GM19240 (cell line): ENCODE measurements around the gene PPP2R2D.

ENCODE experiments used
- DNase-seq: peaks from one replicate; pipeline ENCODE4 v3.0.0; 2011; ENCODE audit warnings: low spot score; ENCODE audit not compliant: insufficient read length

PPP2R2D gene

DNA sequence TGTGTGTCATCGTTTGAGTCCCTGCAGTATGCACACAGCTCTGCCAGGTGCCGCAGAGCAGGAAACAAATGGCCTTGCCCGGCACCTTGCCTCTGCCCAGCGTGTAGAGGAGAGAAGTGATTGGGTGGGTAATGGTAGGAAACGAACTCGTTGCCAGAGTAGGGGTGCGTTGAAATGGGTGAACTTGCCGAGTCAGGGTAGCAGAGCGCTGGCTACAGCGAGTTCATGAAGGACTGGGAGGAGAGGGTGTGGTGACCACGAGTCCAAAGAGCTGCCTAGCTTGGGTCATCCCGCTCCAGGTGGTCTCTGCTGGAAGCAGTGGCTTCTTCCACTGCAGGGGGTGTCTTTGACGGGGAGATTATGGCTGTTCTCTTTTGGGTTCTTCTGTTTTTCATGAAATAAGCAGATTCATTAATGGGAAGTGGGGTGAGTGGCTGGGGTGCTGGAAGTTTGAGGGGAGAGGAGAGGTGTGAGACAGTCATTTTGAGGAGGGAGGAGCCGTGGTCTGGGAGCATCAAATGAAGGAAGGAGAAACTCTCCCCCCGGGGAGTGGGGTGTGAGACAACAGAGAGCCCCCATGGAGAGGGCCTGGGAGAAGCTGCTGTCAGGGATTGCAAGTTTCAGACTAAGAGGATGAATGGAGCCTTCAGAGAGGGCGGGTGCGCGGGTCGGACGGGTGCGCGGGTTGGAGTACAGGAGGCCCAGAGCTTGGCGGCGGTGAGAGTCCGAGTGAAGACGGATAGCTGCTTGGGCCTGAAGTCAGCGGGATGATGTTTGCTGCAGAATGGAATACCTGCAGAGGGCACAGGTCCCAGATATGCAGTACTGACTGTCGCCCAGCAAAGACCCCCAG, 26.2 kb downstream of the PPP2R2D start:
- DNase-seq = no peak

DNA sequence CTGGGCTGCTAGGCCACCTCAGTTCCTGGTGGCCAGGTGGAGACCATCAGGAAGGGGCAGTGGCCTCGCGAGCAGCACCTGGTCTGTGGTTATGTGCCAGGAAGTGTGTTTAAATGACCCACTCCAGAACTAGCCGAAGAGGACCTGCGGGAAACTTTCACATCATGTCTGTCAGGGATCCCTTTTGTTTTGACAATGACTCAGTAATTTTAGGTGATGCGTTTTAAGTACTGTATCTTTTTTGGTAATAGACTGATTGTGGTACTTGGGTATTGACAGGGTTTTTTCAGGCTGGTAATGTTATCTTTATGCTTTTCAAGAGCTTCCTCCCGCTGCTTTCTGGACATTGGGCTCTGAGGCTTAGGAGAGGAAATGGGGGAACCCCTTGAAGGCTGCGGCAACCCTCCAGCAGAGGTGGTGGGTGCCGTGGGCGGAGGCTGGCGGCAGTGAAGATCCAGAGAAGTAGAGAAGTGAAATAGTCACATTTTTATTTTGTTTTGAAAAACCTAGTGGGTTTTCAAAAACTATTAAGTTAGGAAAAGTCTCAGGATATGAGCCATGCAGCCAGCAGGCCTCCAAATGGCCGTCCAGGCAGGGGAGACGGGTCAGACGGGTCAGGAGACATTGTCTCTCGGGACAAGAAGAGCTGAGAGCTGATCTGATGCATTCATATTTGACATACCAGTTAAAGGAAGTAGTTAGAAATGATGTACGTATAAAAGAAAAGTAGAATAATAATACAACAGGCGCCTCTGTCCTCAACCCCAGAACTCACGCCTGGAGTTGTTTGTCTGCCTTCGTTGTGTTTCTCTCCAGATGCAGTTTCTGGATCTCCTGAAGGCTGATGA, 27.7 kb downstream of the PPP2R2D start:
- DNase-seq = peak; percentile 52

DNA sequence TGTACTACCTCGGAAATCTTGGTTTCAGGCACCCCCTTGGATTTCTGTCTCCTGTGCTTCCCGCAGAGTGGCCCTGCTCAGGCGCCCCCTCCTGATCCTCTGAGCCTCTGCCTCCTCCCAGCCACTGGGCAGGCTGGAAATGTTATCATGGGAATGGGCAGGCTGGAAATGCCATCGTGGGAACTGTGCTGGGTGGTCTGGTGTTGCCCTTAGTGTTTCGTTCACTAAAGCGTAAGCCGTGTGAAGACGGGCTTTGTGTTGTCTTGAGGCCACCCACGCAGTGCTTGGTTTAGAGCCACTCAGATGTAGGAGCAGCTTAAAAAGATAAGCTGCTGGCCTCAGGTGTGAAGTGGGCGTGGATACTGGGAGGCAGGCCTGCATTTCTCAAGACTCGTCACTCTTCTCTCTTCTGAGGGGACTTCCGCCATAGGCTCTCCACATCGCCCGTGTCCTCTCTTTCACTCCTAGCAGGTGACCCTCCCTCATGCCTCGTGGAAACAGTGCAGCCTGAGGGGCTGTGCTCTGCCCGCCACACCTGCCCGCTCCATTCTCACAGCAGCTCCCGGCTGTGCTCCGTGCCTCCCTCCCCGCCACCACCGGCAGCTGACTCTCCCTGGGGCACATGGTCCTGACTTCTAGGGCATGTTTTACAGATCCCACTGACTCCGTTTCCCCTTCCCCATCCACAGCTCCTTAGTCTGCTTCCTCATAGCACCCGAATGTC, 28.5 kb downstream of the PPP2R2D start:
- no peak for DNase-seq

DNA sequence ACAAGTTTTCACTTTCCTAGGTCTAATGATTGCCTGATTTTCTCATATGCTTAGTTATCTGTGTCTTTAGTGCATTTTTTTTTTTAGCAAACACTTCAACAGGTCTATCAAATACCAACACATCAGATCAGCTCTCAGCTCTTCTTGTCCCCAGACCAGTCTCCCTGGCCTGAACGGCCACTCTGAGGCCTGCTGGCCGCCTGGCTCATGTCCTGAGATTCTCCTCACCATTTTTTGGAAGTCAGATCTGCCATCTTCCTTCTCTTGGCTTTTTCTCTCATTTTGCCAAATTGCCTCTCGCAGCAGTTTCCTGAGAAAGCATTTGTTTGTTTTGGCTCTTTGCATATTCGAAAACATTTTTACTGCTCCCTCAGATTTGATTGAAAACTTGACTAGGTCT, 29.3 kb downstream of the PPP2R2D start:
- DNase-seq = no peak

DNA sequence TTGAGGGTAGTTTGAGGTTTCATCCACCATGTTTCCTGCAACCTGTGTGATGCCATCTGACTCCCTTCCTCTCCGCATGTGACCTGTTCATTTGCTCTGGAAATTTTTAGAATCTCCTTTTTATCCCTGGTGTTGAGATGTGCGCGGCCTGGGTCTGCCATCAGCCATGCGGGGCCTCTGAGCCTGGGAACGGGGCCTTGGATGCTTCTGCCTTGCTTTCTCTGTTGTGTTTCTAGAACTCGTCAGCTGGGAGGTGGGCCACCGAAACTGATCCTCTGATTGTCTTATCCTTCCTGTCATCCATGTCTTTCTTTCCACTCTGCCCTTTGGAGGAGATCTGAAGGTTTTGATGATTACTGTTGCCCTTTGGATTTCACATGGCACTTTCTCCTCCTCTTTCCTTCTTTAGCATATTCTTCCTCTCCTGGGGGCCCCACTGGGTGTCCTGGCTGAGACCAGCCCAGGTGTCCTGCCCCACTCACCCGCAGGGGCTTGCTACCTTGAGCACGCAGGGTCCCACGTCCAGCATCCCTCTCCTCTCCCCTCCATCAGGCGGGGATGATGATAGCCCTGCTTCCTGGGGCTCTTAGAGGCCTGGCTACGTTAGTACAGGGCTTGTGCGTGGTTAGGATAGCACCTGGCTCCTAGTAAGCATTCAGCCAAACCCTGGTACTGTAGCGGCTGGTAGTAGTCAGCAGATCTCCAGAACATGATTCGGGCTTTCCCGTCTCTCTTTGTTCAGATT, 29.9 kb downstream of the PPP2R2D start:
- no peak for DNase-seq

DNA sequence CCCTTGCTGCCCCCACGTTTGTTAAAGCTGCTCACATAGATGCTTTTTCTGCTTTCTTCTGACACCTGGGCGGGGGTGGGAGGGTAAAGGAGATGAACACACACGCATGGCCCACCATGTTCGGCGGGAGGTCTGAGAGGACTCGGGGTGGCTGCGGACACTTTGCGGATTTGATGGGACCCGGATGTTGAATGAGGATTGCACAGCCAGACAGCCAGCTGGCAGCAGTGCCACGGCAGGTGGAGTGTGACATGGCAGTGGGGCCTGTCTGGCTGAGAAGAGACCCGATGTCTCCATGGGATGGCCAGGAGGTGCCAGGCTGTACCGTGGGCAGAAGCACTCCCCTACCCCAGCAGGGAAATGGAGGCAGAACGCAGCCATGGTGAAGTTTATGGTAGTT, 31.2 kb downstream of the PPP2R2D start:
- no peak for DNase-seq

DNA sequence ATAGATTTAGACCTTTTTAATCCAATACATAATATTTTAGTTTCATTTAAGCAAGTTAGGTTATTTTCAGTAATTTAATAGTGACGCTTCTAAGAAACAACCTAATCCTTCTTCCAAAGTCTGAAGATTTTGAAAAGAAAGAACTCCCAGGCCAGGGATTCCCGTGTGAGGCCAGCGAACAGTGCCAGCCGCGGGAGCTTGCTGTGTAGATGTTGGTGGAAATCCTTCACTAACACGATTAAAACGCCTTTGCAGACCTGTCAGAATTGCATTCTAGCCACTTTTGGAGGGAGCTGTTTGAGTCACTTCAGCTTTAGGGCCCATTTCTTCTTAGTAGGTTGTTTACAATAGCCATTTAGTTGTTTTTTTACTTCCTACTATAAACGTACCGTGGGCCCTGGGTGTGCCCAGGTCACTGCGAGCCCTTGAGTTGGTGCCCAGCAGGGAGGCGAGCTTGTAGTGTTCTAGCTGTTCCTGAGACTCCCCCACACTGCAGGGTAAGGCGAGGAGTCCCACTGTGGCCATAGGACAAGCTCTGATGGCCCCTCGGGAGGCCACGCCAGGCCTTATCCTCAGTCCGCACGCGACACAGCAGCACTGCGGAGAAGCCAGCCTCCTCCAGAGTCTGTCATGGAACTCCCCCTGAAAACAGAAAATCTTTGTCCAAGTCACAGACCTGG, 32.3 kb downstream of the PPP2R2D start:
- DNase-seq = no peak

DNA sequence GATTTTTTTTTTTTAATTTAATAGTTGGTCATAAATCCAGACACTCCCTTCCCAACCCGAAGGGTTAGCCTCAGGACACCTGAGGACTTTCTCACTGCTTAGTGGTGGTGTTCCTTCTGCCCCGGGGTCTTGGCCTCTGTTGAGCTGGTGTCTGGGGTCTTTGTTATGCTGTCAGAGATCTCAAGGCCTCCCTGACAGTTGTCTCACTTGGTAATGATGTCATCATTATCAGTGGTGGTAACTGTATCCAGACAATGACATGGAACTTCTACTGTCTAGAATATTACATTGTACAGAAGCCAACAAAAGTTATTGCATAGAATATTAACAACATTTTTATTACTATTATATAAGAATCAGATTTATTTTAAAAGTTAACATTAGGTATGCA, 32.9 kb downstream of the PPP2R2D start:
- no peak for DNase-seq

DNA sequence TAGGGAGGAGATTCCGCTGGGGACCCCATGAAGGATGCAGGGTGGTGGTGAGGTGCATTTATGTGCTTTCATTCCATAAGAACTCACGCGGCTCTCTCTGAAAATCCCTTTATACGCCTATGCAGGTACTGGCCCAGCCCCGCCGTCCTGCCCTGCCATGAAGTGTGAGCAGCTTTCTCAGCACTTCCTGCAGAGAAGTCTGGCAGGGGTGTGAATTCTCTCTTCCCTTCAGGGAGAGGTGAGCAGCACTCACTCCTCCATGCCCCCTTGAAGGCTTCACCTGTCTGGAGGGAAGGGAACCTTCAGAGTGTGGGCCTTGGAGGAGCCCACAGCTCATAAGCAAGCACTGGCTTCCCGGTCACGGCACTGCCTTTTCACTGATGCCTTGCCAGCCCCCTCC, 34.0 kb downstream of the PPP2R2D start:
- DNase-seq = no peak

DNA sequence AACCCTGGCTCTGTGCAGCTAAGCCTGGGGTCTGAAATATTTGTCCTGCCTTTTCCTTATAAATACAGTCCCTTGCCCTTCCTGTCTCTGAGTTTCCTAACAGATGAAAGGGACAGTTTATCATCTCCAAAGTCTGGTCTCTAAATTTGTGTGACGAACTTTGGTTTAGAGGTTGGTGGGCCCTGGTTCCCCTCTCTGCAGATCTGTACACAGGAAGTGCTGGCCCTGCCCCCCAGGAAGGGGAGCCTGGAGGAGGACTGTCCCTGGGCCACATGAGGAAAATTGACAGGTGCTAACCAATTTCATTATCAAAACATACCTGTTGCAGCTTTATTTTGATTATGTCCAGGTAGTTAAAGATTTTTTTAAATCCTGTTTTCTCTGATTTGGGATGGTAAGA, 34.5 kb downstream of the PPP2R2D start:
- no peak for DNase-seq

DNA sequence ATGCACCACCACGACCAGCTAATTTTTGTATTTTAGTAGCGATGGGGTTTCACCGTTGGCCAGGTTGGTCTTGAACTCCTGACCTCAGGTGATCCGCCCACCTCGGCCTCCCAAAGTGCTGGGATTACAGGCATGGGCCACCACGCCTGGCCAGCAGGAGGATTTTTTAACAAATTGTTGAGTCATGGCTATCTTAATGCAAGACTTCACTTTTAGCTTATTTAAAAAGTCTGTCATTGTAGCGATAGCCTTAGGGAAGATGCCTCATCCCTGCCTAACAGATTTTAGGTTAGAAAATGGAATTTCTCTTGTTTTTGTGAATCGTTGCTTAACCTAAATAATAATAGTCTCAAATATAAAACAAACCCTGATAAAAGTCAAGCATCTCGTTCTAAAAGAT, 35.5 kb downstream of the PPP2R2D start:
- DNase-seq = no peak

DNA sequence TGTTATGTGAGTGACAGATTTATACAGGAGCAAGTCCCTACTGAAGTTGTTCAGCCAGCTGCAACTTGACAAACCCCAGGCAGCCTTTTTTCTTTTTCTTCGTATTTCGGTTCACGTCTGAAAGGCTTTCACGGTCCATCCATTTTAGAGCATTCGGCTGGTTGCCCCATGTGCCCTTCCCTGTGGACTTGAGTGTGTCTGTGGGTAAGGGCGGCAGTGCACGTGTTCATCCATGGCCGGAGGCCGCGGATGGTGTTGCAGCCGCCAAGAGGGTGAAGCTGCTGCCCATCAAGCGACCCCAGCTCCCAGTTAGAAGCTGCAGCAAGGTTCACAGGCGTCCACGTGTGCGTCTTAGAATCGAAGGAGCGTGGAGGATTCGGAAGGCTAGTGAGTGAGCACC, 35.9 kb downstream of the PPP2R2D start:
- no peak for DNase-seq

DNA sequence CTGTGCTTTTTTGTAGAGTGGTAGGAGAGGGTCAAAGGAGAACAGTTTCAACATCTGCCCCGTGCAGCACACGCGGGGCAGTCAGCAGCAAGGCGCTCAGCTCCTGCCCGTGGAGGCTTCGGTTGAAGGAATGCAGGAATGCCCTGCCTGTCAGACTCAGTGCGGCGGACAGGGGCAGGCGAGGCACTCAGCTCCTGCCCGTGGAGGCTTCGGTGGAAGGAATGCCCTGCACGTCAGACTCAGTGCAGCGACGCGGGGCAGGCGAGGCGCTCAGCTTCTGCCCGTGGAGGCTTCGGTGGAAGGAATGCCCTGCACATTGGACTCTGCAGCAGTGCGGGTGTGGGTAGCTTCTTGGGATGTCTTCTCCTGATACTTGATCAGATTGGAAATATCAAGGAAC, 37.0 kb downstream of the PPP2R2D start:
- no peak for DNase-seq

DNA sequence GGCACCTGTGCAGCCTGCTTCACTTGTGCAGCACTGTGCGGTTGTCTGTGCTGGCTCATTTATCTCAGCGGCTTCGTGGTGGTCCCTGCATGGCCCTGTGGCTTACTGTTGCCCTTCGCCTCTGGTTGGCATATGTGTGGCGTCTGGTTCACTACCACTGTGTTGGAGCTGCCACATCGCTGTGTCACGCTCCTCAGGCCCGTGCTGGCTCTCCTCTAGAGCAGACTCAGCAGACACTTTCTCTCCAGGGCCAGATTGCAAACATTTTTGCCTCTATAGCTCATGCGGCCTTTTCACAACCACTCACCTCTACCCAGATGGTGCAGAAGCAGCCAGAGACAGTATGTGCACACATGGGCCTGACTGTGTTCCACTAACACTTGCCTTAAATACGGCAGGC, 37.9 kb downstream of the PPP2R2D start:
- DNase-seq = no peak

DNA sequence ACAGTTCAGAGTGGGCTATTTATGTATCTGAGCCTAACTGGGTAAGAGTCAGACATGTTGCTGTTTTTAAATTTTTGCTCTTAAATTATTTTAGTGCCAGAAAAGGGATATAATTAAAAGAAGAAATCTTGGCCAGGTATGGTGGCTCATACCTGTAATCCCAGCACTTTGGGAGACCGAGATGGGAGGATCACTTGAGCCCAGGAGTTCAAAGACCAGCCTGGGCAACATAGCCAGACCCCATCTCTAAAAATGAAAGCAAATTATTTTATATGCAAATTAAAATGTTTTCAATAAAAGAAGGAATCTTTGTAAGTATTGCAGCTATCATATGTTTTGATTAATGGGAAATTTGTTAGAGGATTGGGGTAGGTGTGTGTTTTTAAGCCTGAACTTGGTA, 41.6 kb downstream of the PPP2R2D start:
- DNase-seq = no peak

DNA sequence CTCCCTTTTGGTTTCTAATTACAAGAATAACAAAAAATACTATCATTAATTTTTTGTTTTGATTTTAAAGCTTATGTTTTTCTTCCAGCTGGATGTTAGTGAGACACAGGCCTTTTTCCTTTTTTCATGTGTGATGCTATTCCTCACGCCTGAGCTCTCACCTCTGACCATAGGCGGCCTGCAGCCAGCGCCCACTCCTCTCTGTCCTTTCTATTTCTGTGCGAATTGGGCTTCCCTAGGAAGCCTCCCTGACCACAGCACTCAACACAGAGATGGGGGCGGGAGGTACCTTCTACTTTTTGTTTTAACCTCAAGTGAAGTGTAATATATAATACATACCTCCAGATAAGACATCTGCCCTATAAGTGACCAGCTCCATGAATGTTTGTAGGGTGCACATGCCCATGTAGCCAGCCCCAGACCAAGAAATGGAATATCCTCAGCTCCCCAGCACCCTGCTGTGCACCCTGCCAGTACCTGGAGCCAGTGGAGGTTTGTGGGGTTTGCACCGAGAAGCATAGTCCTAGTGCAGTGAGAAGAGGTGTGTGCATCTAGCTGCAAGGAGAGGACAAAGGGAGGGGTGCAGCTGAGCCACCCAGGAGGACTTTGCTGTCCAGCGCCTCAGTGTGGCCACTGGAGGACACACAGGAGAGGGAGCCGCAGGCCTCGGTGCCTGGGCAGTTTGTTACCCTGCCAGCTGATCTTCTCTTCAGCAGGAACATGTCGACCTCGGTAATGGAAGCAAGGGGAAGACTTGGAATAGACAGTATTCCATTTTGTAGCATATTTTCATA, 42.4 kb downstream of the PPP2R2D start:
- DNase-seq = no peak

DNA sequence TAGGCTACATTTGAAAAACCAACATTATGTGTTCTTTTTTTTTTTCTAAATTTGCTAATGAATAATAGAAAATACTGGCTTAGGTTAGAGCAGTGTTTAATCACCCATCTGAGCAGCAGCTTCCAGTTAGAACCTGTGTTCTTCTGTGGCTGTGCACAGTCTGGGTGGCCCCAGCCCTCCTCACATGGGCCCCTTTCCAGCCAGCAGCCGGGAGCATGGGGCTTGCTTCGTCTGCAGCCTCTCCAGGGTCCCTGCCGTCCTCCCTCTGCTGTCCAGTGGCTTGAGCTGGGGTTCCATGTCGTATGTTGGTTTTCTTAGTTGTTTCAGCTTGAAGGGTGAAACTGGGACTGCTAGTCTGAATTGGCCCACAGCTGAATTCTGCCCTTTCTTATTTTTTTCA, 43.6 kb downstream of the PPP2R2D start:
- no peak for DNase-seq

DNA sequence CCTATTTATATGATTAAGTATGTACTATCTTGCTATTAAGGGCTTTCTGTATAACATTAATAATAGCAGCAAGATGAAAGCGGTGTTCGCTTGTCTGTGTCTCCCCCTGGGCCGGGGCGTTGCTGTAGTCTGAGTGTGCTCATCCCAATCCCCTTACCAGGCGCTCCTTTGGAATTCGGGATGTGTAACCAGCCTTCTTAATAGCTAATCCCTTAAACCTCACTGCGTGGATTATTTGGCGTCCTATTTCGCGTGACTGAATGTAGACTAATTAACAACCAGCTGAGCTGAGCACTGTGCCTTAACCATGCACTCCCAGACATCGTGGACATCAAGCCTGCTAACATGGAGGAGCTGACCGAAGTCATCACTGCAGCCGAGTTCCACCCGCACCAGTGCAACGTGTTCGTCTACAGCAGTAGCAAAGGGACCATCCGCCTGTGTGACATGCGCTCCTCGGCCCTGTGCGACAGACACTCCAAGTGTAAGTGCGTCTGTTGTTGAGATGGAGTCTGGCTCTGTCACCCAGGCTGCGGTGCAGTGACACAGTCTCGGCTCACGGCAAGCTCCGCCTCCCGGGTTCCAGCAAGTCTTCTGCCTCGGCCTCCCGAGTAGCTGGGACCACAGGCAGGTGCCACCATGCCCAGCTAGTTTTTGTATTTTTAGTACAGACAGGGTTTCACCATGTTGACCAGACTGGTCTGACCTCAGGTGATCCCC, 44.3 kb downstream of the PPP2R2D start:
- DNase-seq = no peak

DNA sequence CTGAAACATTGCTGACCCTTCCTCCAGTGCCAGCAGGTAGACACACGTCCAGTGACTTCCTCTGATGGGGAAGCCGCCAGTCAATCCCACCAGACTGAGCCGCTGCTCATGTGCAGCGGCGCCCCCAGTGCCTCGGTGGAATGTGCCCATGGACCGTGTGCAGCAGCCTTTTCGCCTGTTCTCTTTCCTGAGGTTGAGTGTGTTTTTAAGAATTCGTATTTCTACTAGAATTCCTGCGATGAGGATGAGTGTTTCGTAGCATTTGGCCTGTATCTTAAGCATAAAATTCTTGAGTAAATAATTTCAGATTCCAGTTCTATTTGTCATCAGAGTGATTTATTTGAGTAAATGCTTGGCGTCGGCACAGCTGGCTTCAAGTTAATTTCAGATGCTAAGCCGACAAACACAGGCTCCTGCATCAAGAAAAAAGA, 45.5 kb downstream of the PPP2R2D start:
- no peak for DNase-seq
